Hematopoietic multipotent progenitor cell treated with erythropoietin and hydrocortisone succinate and interleukin-3 and kit ligand, for 15 days (in vitro differentiated cells): Measurements from ENCODE around the gene USP14.

Experiments
- DNase-seq: peaks from one replicate; pipeline ENCODE4 v3.0.0-alpha.2; 2015; ENCODE audit warnings: low spot score

The USP14 gene

DNA sequence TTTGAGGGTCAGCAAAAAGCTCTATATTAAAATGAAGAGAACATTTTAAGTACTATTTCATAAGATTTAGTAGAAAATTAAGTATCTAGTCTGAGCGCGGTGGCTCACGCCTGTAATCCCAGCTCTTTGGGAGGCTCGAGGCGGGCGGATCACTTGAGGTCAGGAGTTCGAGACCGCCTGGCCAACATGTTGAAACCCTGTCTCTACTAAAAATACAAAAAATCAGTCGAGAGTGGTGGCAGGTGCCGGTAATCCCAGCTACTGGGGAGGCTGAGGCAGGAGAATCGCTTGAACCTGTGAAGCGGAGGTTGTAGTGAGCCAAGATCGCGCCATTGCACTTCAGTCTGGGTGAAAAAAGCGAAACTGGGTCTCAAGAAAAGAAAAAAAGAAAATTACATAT lies 1.6 kb downstream of the USP14 start:
- no peak for DNase-seq

DNA sequence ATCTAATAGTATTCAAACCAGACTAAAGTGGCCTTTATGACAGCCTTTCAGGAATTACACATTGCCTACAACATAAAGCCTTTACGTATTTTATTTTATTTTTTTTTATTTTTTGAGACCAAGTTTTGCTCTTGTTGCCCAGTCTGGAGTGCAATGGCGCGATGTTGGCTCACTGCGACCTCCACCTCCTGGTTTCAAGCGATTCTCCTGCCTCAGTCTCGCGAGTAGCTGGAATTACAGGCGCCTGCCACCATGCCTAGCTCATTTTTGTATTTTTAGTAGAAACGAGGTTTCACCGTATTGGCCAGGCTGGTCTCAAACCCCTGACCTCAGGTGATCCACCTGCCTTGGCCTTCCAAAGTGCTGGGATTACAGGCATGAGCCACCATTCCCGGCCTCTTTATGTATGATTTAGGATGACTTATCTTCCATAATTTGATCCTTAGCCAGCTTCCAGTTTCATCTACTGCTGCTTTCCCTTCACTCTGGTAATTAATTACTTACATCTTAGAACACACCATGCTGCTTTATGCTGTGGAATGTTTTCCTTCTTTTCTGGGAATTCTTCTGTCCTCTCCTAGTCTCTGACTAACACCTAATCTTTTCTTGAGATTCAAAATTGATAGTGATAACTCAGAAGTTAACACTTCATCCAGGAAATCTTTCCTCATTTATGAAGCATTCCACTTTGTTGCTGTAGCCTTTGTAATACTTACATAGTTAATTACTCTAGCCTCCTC lies 2.6 kb downstream of the USP14 start:
- DNase-seq: no peak

DNA sequence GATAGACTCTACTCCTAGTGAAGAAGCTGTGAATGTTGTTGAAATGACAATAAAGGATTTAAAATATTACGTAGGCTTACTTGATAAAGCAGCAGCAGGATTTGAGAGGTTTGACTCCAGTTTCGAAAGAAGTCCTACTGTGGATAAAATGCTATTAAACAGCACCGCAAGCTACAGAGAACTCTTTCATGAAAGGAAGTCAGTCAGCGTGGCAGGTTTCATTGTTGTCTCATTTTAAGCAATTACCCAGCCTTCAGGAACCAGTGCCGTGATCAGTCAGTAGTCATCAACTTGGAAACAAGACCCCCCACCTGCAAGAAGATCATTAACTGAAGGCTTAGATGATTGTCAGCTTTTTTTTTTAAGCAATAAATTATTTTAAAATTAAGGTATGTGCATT lies 14.0 kb downstream of the USP14 start:
- DNase-seq: no peak

DNA sequence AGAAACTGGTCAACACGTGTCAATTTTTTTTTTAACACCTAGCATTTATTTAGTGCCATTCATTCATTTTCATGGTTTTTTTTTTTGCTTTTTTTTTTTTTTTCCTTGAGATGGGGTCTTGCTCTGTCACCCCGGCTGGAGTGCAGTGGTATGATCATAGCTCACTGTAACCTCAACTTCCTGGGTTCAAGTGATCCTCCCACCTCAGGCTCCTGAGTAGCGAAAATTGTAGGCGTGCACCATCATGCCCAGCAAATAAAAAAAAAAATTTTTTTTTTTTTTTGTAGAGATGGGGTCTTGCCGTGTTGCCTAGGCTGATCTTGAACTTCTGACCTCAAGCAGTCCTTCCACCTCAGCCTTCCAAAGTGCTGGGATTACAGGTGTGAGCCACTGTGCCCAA lies 21.1 kb downstream of the USP14 start:
- DNase-seq: no peak

DNA sequence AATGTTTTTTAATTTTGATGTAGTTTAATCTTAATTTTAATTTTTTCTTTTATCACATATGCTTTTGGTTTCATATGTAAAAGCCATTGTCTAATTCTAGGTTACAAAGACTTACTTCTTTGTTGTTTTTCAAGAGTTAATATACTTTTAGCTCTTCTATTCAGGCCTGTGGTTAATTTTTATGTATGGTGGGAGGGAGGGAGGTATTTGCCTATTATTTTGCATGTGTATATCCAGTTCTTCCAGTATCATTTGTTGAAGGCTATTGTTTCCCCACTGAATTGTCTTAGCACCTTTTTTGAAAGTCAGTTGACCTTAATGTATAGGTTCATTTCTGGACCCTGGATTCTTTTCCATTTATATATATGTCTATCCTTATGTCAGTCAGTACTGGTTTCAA lies 23.4 kb downstream of the USP14 start:
- no peak for DNase-seq

DNA sequence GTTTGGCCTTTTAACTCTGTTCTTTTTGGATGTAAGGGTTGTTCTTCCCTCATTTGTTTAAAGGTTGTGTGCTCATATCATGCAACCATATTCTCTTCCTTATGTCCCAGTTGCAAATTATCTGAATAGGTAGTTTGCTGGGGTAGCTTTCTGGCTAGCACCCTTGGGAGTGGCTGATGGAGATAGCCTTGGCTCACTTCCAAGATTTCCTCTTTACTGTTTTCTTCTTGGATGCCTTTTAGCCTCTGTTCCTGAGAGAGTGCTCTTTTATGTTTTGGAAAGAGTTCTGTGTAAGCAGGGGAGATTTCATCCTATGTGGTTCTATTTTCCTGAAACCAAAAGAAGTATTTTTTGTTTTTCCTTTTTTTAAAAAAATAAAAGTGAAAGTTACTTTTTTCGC lies 25.4 kb downstream of the USP14 start:
- DNase-seq: peak; percentile 43

DNA sequence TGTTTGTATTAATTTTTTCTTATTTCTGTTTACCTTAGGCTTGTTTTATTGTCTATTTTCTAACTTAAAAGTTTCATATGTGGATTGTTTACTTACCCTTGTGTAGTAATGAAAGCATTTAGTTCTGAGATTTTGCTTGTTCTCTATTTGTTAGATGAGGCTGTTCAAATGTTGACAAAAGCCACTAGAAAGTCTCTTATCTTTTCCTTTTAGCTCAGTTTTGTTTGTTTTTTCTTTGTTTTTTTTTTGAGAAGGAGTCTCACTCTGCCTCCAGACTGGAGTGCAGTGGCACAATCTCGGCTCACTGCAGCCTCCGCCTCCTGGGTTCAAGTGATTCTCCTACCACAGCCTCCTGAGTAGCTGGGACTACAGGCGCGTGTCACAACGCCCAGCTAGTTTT lies 30.9 kb downstream of the USP14 start:
- DNase-seq: no peak

DNA sequence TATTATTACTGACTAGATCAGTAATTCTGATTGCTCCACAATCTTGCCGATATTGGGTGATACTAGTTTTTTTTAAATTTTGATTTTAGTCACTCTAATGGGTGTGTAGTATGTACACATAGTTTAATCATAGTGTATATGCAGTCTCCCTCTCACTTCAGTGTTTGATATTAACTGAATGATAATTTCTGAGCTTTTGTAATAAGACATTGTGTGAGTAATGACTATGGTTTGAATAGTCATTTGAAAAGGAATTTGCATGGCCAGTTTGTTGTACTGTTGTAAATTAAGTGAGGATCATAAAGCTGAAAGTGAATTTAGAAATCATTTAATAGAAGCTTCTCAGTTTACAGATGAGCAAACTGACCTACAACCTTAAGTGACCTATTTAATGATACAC lies 33.4 kb downstream of the USP14 start:
- no peak for DNase-seq

DNA sequence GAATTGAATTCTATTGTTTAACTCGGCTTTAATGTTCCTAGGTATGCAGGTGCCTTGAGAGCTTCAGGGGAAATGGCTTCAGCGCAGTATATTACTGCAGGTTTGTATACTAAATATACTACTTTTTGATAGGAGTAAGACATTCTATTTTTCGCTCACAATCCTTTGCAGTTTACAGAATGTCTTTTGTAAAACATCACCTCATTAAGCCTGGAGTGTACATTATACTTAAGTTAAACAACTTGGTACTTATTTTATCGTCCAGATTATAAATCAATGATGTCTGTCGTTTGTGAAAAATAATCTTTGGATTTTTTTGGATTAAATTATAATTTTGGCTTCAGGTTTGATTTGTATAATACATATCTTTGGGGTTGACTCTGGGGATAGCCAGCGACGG lies 34.4 kb downstream of the USP14 start:
- no peak for DNase-seq

DNA sequence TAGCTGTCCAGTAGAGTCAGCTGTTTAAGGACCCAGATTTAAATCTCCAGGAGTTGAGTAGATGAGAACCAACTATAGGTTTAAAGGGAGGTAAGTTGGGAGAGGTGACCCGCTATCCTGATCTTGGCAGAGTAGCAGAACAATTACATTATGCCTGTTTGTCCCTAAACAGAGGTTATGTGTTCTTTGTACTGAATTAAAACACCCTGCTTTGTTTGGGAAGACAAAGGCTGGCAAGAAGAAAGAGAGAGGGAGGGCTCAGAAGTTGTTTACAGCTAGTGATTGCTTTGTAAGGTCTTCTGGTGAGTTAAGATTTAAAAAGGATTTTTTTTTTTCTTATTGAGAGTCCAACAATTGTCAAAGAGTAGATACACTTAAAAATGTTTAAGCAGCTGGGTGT lies 37.3 kb downstream of the USP14 start:
- no peak for DNase-seq

DNA sequence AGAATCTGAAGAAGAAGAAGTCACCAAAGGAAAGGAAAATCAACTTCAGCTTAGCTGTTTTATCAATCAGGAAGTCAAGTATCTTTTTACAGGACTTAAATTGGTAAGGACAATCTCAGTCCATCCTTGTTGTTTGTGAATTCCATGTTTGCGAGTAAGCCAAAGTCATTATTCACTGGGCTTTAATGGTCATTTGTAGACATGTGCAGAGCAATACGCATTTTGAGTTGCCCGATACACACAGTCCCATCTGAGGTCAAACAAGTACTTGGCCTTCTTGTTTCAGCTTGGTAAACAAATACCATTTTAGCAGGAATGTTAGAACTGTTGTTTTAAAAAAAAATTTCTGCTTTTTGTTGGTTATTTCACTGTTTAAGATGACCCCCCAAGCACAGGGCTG lies 40.9 kb downstream of the USP14 start:
- no peak for DNase-seq

DNA sequence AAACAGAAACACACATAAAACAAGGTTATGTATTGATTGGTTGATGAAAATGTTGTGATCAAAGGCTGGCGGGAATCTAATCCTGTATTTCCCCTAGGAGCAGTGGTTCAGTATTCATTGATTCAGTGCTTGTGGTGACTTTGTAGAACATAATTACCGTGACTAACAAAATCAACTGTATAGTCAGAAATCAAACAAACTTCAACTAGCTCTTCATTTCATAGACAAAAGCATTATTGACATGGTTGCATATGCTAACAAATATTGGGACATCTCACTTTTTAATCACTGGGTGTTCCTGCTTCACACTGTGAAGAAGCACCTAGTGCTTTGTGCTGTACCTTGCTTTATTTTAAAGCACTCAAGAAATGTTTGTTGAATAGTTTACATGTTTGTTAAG lies 41.4 kb downstream of the USP14 start:
- DNase-seq: no peak

DNA sequence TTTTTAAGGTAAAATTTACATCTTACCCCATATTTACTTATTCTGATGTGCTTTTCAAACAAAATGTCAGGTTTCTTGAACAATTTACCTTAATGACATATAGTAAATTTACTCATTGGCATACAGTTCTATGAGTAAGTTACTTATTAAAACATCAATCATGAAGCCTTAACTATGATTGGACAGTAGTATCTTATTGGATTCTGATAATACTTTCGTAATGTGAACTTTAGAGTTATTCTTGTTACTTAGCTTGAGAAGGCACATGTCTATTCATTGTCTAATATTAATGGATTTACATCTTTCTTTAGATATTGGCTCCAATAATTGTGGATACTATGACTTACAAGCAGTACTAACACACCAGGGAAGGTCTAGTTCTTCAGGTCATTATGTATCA lies 51.7 kb downstream of the USP14 start:
- DNase-seq: no peak

DNA sequence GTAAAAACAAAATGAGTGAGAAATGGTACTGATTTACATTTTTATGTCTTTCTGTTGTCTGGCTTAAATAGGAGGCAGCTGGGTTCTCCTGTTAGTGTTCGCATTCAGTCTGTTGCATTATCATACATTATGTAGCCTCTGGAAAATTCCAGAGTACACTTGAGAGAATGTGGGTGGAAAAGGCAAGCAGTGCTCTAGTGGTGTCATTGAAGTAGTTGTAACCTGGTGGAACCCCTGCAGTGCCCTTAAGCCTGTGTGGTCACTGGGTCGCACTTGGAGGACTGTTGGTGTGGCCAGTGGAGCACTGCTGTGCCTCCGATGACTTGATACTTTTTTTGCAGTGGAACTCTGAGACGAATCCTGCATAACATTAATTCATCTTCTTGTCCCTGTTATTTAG lies 52.4 kb downstream of the USP14 start:
- DNase-seq: no peak

DNA sequence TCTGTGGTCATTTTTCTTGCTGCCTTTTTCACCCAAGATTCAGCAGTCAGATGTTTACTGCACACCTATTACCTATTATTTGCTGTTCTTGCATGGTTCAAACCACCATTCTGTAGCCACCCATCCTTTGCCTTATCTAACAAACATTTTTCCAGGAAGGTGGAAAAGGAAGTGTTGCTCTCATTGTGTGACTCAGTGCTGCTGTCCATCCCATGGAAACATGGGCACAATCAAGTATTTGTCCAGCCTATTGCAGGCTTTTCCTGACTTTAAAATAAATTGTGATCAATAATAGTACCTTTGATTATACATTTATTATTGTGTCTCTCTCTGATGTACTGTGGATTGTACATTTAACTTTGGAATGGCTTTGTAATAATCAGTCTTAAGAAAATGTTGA lies 53.2 kb downstream of the USP14 start:
- no peak for DNase-seq

DNA sequence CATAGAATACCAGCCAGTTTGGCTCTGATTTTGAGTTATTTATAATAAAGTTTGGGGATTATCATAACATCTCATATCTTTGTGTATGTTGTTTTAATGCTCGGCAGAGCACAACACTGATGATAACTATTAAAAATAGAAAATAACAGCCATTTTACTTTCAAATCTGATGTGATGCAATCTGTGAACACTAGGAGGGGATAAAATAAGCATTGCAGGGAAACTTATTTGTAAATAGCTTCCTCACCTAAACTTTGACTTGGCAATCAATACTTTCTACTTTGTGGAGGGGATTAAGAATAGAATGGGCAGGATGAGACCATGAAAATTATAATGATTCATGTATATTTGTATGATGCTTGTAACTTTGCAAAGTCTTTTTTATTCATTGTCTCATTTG lies 54.4 kb downstream of the USP14 start:
- no peak for DNase-seq

DNA sequence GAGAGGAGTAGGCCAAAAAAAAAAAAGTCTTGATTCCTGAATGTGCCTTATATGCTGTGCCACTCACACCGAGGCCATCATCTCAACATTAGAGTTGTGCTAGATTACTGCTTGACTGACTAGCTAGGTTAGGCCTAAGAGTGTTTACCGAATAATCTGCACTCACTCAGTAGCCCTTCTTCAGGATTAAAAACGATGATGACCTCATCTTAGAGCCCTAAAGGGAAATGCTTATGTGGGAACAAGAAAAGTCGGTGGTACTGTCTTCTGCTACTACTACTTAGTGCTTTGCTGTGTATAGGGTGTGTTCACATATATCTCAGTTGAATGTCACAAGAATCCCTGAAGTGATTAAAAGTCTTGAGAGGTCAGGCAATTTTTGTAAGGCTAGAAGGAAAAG lies 55.1 kb downstream of the USP14 start:
- no peak for DNase-seq

DNA sequence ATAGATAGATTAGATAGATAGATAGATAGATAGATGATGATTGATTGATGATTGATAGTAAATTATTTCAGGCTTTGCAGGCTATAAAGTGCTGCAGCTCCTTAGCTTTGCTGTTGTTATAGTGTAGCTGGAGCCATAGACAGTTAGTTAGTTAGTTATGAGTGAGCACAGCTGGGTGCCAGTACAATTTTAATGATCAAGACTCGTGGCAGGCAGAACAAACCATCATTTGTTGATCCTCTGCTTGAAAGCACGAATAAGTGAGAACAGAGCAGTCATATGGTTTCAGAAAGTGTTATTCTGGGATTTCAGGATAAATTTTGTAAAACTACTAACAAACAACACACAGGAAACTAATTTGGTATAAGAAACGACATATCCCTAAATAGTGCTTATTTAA lies 55.6 kb downstream of the USP14 start:
- no peak for DNase-seq

DNA sequence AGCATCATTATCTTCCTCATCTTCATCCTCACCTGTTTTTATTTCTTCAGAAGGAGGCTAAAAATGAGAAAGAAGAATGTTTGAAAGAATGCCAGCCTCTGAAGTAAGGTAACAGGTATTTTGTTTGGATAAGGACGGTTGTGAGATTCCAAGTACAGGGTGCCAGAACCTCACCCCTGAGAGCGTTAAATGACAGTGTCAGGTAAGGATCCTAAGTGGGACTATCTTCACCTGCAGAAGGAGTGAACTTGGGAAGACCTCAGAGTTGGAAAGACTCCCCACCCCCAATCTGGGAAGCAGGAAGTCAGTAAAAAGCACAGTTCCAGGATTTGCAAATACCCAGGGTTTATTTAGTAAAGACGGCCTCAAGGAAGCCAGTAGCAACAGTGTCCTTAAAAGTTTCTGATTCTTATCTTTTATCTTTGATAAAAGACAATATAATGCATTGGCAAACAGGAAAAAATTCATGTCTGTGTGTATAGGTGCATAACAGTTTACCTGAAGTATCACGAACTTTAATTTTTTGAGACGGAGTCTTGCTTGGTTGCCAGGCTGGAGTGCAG lies 57.2 kb downstream of the USP14 start:
- DNase-seq: no peak

DNA sequence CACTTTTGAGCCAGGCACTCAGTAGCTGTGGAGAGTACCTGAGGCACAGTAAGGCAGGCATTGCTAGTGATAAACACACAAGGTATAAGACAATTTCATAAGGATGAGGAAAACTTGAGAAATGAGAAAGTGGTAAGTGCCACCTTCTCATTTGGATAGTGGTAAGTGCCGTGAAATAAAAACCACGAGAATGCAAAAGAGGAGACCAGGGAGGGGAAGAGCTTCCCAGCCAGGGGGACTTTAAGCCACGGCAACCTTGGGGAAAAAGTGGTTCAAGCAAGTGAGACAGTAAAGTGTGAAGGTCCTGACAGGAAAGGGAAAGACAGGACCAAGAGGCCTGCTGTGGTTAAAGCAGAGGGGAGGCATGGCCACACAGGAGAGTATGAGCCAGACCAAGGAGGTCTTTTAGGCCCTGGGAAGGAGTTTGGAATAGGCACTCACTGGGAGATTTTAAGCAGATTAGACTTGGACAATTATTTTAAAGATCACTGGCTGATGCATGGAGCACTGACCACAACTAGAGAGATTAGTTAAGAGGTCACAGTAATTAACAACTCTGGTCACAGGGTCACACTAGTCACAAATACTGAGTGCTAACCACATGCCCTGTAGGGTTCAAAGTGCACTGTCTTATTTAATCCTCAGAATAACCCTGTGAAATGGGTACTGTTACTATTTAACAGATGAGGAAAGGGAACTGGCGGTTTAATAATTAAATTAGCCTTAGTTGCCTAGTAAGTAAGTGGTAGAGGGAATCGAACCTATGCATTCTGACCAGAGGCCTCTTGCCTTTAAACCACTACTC lies 59.4 kb downstream of the USP14 start:
- DNase-seq: no peak

DNA sequence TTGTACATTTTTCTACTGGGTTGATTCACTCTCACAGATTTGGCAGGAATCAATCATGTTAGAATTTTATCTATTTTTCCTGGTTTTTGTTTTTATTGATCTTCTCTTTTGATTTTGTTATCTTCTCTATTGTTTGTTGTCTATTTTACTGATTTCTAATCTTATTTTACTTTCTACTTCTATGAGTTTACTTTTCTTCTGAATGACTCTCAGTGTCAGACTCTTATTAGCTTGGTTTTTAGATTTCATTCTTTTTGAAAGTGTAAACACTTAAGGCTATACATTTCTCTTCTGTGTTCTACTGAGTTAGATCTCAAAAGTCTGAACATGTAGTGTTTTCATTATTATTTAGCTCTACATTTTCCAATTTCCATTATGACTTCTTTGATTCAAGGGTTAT lies 62.4 kb downstream of the USP14 start:
- no peak for DNase-seq

DNA sequence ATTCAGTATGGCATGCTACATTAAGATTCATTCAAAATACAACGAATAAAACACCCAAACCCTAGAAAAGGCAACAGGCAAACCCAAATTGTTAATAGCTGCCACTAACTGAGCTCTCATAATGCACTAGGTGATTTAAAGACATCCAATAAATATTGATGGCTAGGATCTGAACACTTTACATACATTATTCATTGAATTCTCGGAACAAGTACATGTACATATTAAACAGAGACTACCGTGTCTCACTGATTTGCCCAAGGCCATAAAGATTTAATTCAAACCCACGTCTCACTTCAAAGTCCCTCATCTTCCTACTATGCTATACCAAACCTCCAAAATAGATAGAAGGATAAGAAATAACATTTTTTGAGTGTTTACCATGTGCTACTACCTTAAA lies 67.4 kb downstream of the USP14 start:
- DNase-seq: no peak

DNA sequence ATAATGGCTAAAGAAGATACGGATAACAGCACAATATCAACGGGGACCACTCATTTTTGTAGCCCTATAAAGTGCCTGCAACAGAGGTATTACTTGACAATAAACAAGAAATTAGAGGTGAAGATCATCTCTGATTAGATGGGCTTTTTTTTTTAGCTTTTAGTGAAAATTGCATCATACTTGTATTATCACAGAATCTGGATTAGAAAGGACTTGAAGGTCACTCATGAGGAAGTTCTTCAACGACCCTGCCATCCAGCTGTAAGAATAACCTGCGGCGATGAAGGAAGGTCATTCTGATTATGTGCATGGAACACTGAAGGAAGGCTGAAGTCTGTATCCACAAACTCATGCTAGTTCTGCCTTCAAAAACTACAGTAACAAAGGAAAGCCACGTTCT lies 69.0 kb downstream of the USP14 start:
- DNase-seq: no peak

DNA sequence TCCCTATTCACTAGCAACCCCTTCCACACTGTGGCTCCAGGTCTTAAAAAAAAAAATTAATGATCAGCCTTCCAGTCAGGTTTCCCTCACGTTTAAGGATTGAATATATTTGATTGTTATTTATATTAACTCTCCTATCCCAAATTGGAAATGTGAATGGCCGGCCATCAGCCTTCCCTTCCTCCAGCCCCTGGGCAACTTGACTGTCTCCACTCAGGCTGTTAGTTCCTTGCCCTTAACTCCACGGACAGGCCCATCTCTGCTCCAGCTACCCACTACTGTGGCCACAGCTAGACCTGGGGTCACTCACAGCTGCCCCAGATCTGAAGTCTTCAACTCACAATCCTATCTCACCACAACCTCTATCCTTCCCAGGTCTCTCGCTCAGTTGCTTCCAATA lies 69.5 kb downstream of the USP14 start:
- no peak for DNase-seq
